Endothelial cell of umbilical vein (primary cell): ENCODE results near the gene CEMIP. TPM values are rescaled to one million over a fixed set of nuclear protein-coding genes. Genes with fewer than 3 reads are reported as not detected.

Experiments
- BruUV-seq: library from RNA; stranded (reverse); fragments of 400-500 nt; replicated peaks from 2 replicates; lab custom pipeline; 2021; lab: Mats Ljungman, UMichigan
- CTCF ChIA-PET: fragments of 300-600, 350-600 bp; sonication (Branson Sonifier 250); formaldehyde crosslinking; loops from one replicate; lab custom pipeline; 2021; ENCODE audit warnings: antibody characterized with exemption, inconsistent platforms; lab: Charles Lee
- POLR2A ChIA-PET: fragments of 300-600, 350-600 bp; sonication (Branson Sonifier 250); formaldehyde crosslinking; loops from one replicate; lab custom pipeline; 2021; ENCODE audit warnings: antibody characterized with exemption, inconsistent platforms; lab: Charles Lee
- DNase-seq: peaks from one replicate; pipeline ENCODE4 v3.0.0-alpha.2; 2011; ENCODE audit warnings: low read depth, low spot score
- FAIRE-seq: peaks from 2 replicates; lab custom pipeline; 2011; peaks lifted over from hg19 to GRCh38; lab: Jason Lieb, UNC
- H2AFZ ChIP-seq: 2 replicates; pipeline ENCODE4 v1.6.0; 2012; ENCODE audit warnings: low read depth, low read length, control low read depth, inconsistent platforms
- H3K27ac ChIP-seq: 2 replicates; pipeline ENCODE4 v1.5.1; 2011; ENCODE audit warnings: low read depth, mild to moderate bottlenecking, control low read depth, low read length, moderate library complexity; ENCODE audit not compliant: insufficient read depth
- H3K27me3 ChIP-seq, 2 experiments: 2 replicates each; pipeline versions ENCODE4 v1.6.0 to v1.6.1; 2011; ENCODE audit warnings: low read length in 2 of 2, mixed read lengths in 1 of 2; ENCODE audit not compliant: control insufficient read depth in 2 of 2, insufficient read depth in 2 of 2
- H3K36me3 ChIP-seq, 2 experiments: 2 replicates in 1 of 2; 3 replicates in 1 of 2; pipeline ENCODE4 v1.5.1; 2011; ENCODE audit warnings: low read length in 2 of 2, mild to moderate bottlenecking in 1 of 2, moderate library complexity in 1 of 2; ENCODE audit not compliant: control insufficient read depth in 2 of 2, insufficient read depth in 2 of 2; ENCODE audit errors: extremely low read depth in 1 of 2
- H3K4me1 ChIP-seq: 3 replicates; pipeline ENCODE4 v1.5.1; 2011; ENCODE audit warnings: mild to moderate bottlenecking, low read length; ENCODE audit not compliant: control insufficient read depth, insufficient read depth; ENCODE audit errors: extremely low read depth
- H3K4me2 ChIP-seq: 2 replicates; pipeline ENCODE4 v1.6.1; 2011; ENCODE audit warnings: low read length, control low read depth, mixed read lengths; ENCODE audit not compliant: insufficient read depth
- H3K4me3 ChIP-seq, 3 experiments: fragments of 200-600 bp in 1 of 3; sonication (generic), shearing (Covaris generic) in 1 of 3; replicated peaks in 1 of 3; 2 replicates each; pipeline ENCODE4 v1.5.1; 2011 to 2016; ENCODE audit warnings: control low read depth in 3 of 3, low read length in 3 of 3, mild to moderate bottlenecking in 2 of 3, inconsistent platforms in 1 of 3, low read depth in 1 of 3, moderate library complexity in 1 of 3; ENCODE audit not compliant: insufficient read depth in 1 of 3
- H3K79me2 ChIP-seq: 2 replicates; pipeline ENCODE4 v1.6.0; 2012; ENCODE audit warnings: low read length, inconsistent platforms; ENCODE audit not compliant: control insufficient read depth, insufficient read depth
- H3K9ac ChIP-seq: replicated peaks from 2 replicates; pipeline ENCODE3; 2011; ENCODE audit warnings: low read length, control low read depth; ENCODE audit not compliant: insufficient read depth; ENCODE audit errors: extremely low read depth
- H3K9me1 ChIP-seq: replicated peaks from 3 replicates; pipeline ENCODE4 v1.6.0; 2011; ENCODE audit warnings: mild to moderate bottlenecking, low read length; ENCODE audit not compliant: control insufficient read depth, insufficient read depth; ENCODE audit errors: extremely low read depth
- H3K9me3 ChIP-seq: replicated peaks from 2 replicates; pipeline ENCODE4 v1.5.1; 2012; ENCODE audit warnings: low read length, inconsistent platforms; ENCODE audit not compliant: control insufficient read depth, insufficient read depth
- H4K20me1 ChIP-seq: replicated peaks from 2 replicates; pipeline ENCODE3; 2011; ENCODE audit warnings: mild to moderate bottlenecking, low read length; ENCODE audit not compliant: control insufficient read depth, insufficient read depth; ENCODE audit errors: extremely low read depth
- CTCF ChIP-seq, 2 donors: IDR thresholded peaks; 1 replicate in 1 of 2; 2 replicates in 1 of 2; pipeline ENCODE4 v1.5.1; 2011; ENCODE audit warnings: low read length in 2 of 2, mild to moderate bottlenecking in 2 of 2, moderate library complexity in 2 of 2, control low read depth in 1 of 2, inconsistent platforms in 1 of 2, low read depth in 1 of 2; ENCODE audit not compliant: insufficient read depth in 1 of 2; ENCODE audit errors: extremely low read depth in 1 of 2
- EZH2 ChIP-seq: IDR thresholded peaks from 2 replicates; pipeline ENCODE4 v1.6.1; 2012; ENCODE audit warnings: borderline replicate concordance, low read depth, mild to moderate bottlenecking, moderate library complexity, low read length, inconsistent platforms; ENCODE audit not compliant: severe bottlenecking
- FOS ChIP-seq: IDR thresholded peaks from 2 replicates; pipeline ENCODE4 v1.6.1; 2011; ENCODE audit warnings: mild to moderate bottlenecking, low read length, moderate library complexity, borderline replicate concordance; ENCODE audit not compliant: insufficient read depth
- GATA2 ChIP-seq: IDR thresholded peaks from 2 replicates; pipeline ENCODE4 v1.7.0; 2011; ENCODE audit warnings: low read depth, mild to moderate bottlenecking, moderate library complexity, mixed read lengths, low read length; ENCODE audit not compliant: insufficient read length, insufficient read depth
- JUN ChIP-seq: IDR thresholded peaks from 2 replicates; pipeline ENCODE4 v1.6.1; 2011; ENCODE audit warnings: borderline replicate concordance, low read depth; ENCODE audit not compliant: insufficient read length, insufficient read depth
- MAX ChIP-seq: IDR thresholded peaks from 2 replicates; pipeline ENCODE4 v1.6.1; 2011; ENCODE audit not compliant: insufficient read depth, insufficient read length
- MYC ChIP-seq: IDR thresholded peaks from one replicate; pipeline ENCODE4 v1.6.1; 2011; ENCODE audit warnings: mild to moderate bottlenecking, low read depth, low read length
- POLR2A ChIP-seq: IDR thresholded peaks from 2 replicates; pipeline ENCODE4 v1.6.1; 2012; ENCODE audit warnings: low read depth, mild to moderate bottlenecking, control low read depth, low read length
- POLR2AphosphoS5 ChIP-seq: IDR thresholded peaks from 2 replicates; pipeline ENCODE4 v1.6.1; 2012; ENCODE audit warnings: low read depth, mild to moderate bottlenecking, control low read depth, low read length, moderate library complexity; ENCODE audit not compliant: insufficient read depth
- dilution Hi-C: fragments of 300-500 bp; cut with MboI; formaldehyde crosslinking; loops from one replicate; pipeline ENCODE4 v1.15.0; 2019; ENCODE audit warnings: low sequenced_read_pairs; ENCODE audit not compliant: extremely low pct_ligation_motif_present
- intact Hi-C: fragments of 100-400 bp; cut with micrococcal nuclease; formaldehyde crosslinking; loops from one replicate; pipeline ENCODE4 v1.10.0; 2022
- polyA plus RNA-seq, 4 experiments: library from polyadenylated mRNA; depleted of rRNA in 3 of 4; stranded (reverse) in 3 of 4; unstranded in 1 of 4; fragments of >200 nt; gene quantifications; 2 replicates each; pipeline versions ENCODE4 v1.2.1 to v1.2.3, GENCODE V29; 2011 to 2012; ENCODE audit warnings: missing spikeins in 1 of 4
- total RNA-seq: library from RNA; stranded (reverse); gene quantifications from 2 replicates; pipeline ENCODE4 v1.2.3, GENCODE V29; 2021

The CEMIP gene
- total and polyA plus RNA-seq, 2 donors (not counting 3 experiments of a cell fraction or from before 2014, with no cell fraction given): 0.01 TPM; not detected in 1

- Histone ChIP-seq H2AFZ (no peak overlapping the region), H4K20me1 (no peaks in the 10 kb centered on the region), H3K9me3 (no peaks in the 10 kb centered on the region), H3K4me3 (no peak overlapping the region), H3K4me2 (no peak overlapping the region), H3K9me1 (no peaks in the 10 kb centered on the region), H3K36me3 (no peaks in the 10 kb centered on the region), H3K9ac (no peak overlapping the region), H3K27me3 (no peaks in the 10 kb centered on the region), H3K79me2 (no peaks in the 10 kb centered on the region), H3K4me1 (no peaks in the 10 kb centered on the region), H3K27ac (no peak overlapping the region)
- TF ChIP-seq MAX (no peak), POLR2AphosphoS5 (no peak), EZH2 (no peak), FOS (no peak), CTCF (IDR thresholded peaks at IDR 0.05; ENCODE audit: extremely low read depth in 1 of 2, insufficient read depth in 1 of 2, low read depth in 1 of 2, low read length in 2 of 2) (no peak), MYC (no peak), GATA2 (no peak), JUN (no peak), POLR2A (no peak)
- dilution Hi-C loops (no loop called here), intact Hi-C loops (no loop called here)
- ChIA-PET POLR2A (no interaction called here), CTCF (no interaction called here)
- FAIRE-seq: no peak
- no peak for DNase-seq
- no TSS peak for BruUV-seq
Measured at GRCh38 chr15:80823995-80824394, 44.8 kb downstream of the CEMIP start.
